HAP-1 (cell line): ENCODE data around the gene BORCS5.

Experiments used
- DNase-seq, 2 experiments: peaks; one replicate each; pipeline ENCODE4 v3.0.0-alpha.2; 2016 to 2020; ENCODE audit warnings: low spot score in 2 of 2
- H3K27me3 ChIP-seq: fragments of 250-450 bp; sonication (Bioruptor Pico); 2 replicates; pipeline ENCODE4 v1.5.1; 2020; ENCODE audit warnings: low read depth, mild to moderate bottlenecking, moderate library complexity
- H3K36me3 ChIP-seq: fragments of 250-450 bp; sonication (Bioruptor Pico); replicated peaks from 2 replicates; pipeline ENCODE4 v1.5.1; 2020; ENCODE audit warnings: mild to moderate bottlenecking
- H3K4me1 ChIP-seq: fragments of 250-450 bp; sonication (Bioruptor Pico); 2 replicates; pipeline ENCODE4 v1.5.1; 2020; ENCODE audit warnings: mild to moderate bottlenecking
- H3K4me3 ChIP-seq: fragments of 250-450 bp; sonication (Bioruptor Pico); 2 replicates; pipeline ENCODE4 v1.5.1; 2020; ENCODE audit warnings: mild to moderate bottlenecking, moderate library complexity
- H3K9me3 ChIP-seq: fragments of 250-450 bp; sonication (Bioruptor Pico); 2 replicates; pipeline ENCODE4 v1.5.1; 2020; ENCODE audit warnings: mild to moderate bottlenecking, moderate library complexity
- in situ Hi-C: fragments of 300-500 bp; cut with MboI; formaldehyde crosslinking; loops from 3 replicates; pipeline ENCODE4 v1.14.3; 2020; ENCODE audit warnings: low sequenced_read_pairs, inconsistent platforms, mixed read lengths

BORCS5 gene

GRCh38 chr12:12440784-12441428, 84.0 kb downstream of the BORCS5 start:
- no peak for DNase-seq
- Histone ChIP-seq H3K9me3 (no peaks in the 10 kb centered on the region), H3K27me3 (no peaks in the 10 kb centered on the region), H3K4me1 (peaks cover 6% of the 10 kb centered on the region; the same call in 1 of the 2 replicates), H3K36me3 (no peaks in the 10 kb centered on the region), H3K4me3 (no peak overlapping the region)
- in situ Hi-C loops: no loop called here

- H3K9me3 ChIP-seq: no peaks in the 10 kb centered on the region
- H3K36me3 ChIP-seq: no peaks in the 10 kb centered on the region
- in situ Hi-C loops: no loop called here
- H3K27me3 ChIP-seq: no peaks in the 10 kb centered on the region
- no peak overlapping the region for H3K4me3 ChIP-seq
- DNase-seq: no peak
- peaks cover 6% of the 10 kb centered on the region; the same call in 1 of the 2 replicates for H3K4me1 ChIP-seq
Measured at GRCh38 chr12:12441429-12441807, 84.5 kb downstream of the BORCS5 start.

- no peaks in the 10 kb centered on the region for H3K36me3 ChIP-seq
- peaks cover 6% of the 10 kb centered on the region; the same call in 1 of the 2 replicates for H3K4me1 ChIP-seq
- in situ Hi-C loops: no loop called here
- DNase-seq: no peak
- H3K27me3 ChIP-seq: no peaks in the 10 kb centered on the region
- H3K9me3 ChIP-seq: no peaks in the 10 kb centered on the region
- H3K4me3 ChIP-seq: no peak overlapping the region
Measured at GRCh38 chr12:12441843-12442461, 85.1 kb downstream of the BORCS5 start.

- DNase-seq: no peak
- no peaks in the 10 kb centered on the region for H3K9me3 ChIP-seq
- H3K4me1 ChIP-seq: peaks cover 6% of the 10 kb centered on the region; the same call in 1 of the 2 replicates
- no peaks in the 10 kb centered on the region for H3K36me3 ChIP-seq
- no peaks in the 10 kb centered on the region for H3K27me3 ChIP-seq
- H3K4me3 ChIP-seq: no peak overlapping the region
- in situ Hi-C loops: no loop called here
Measured at GRCh38 chr12:12442548-12443071, 85.7 kb downstream of the BORCS5 start.

GRCh38 chr12:12443431-12443878, 86.6 kb downstream of the BORCS5 start:
- Histone ChIP-seq H3K27me3 (no peaks in the 10 kb centered on the region), H3K36me3 (no peaks in the 10 kb centered on the region), H3K9me3 (no peaks in the 10 kb centered on the region), H3K4me3 (no peak overlapping the region), H3K4me1 (peaks cover 6% of the 10 kb centered on the region; the same call in 1 of the 2 replicates)
- in situ Hi-C loops: no loop called here
- DNase-seq: no peak

- Histone ChIP-seq H3K27me3 (no peaks in the 10 kb centered on the region), H3K9me3 (no peaks in the 10 kb centered on the region), H3K36me3 (no peaks in the 10 kb centered on the region), H3K4me3 (no peak overlapping the region), H3K4me1 (peaks cover 6% of the 10 kb centered on the region; the same call in 1 of the 2 replicates)
- no peak for DNase-seq
- in situ Hi-C loops: no loop called here
Measured at GRCh38 chr12:12445165-12445881, 88.4 kb downstream of the BORCS5 start.

- Histone ChIP-seq H3K4me1 (peaks cover 6% of the 10 kb centered on the region; the same call in 1 of the 2 replicates), H3K27me3 (no peaks in the 10 kb centered on the region), H3K9me3 (no peaks in the 10 kb centered on the region), H3K4me3 (no peak overlapping the region), H3K36me3 (no peaks in the 10 kb centered on the region)
- no peak for DNase-seq
- in situ Hi-C loops: no loop called here
Measured at GRCh38 chr12:12445882-12446181, 89.0 kb downstream of the BORCS5 start.

- no peak for DNase-seq
- Histone ChIP-seq H3K27me3 (no peaks in the 10 kb centered on the region), H3K9me3 (no peaks in the 10 kb centered on the region), H3K4me3 (no peak overlapping the region), H3K4me1 (peaks cover 6% of the 10 kb centered on the region; the same call in 1 of the 2 replicates), H3K36me3 (no peaks in the 10 kb centered on the region)
- in situ Hi-C loops: no loop called here
Measured at GRCh38 chr12:12446786-12447185, 89.9 kb downstream of the BORCS5 start.

- H3K9me3 ChIP-seq: no peaks in the 10 kb centered on the region
- in situ Hi-C loops: no loop called here
- no peak for DNase-seq
- H3K36me3 ChIP-seq: no peaks in the 10 kb centered on the region
- H3K4me3 ChIP-seq: no peak overlapping the region
- H3K4me1 ChIP-seq: peaks cover 4% of the 10 kb centered on the region; the same call in 1 of the 2 replicates
- H3K27me3 ChIP-seq: no peaks in the 10 kb centered on the region
Measured at GRCh38 chr12:12447236-12447635, 90.4 kb downstream of the BORCS5 start.

GRCh38 chr12:12447837-12448236, 91.0 kb downstream of the BORCS5 start:
- in situ Hi-C loops: no loop called here
- DNase-seq: no peak
- H3K9me3 ChIP-seq: no peaks in the 10 kb centered on the region
- H3K36me3 ChIP-seq: no peaks in the 10 kb centered on the region
- no peaks in the 10 kb centered on the region for H3K27me3 ChIP-seq
- no peaks in the 10 kb centered on the region for H3K4me1 ChIP-seq
- no peak overlapping the region for H3K4me3 ChIP-seq

- no peak for DNase-seq
- Histone ChIP-seq H3K9me3 (no peaks in the 10 kb centered on the region), H3K36me3 (no peaks in the 10 kb centered on the region), H3K4me1 (no peaks in the 10 kb centered on the region), H3K4me3 (no peak overlapping the region), H3K27me3 (no peaks in the 10 kb centered on the region)
- in situ Hi-C loops: no loop called here
Measured at GRCh38 chr12:12449533-12450025, 92.7 kb downstream of the BORCS5 start.

GRCh38 chr12:12450043-12450471, 93.2 kb downstream of the BORCS5 start:
- H3K36me3 ChIP-seq: no peaks in the 10 kb centered on the region
- H3K9me3 ChIP-seq: no peaks in the 10 kb centered on the region
- H3K4me3 ChIP-seq: no peak overlapping the region
- H3K27me3 ChIP-seq: no peaks in the 10 kb centered on the region
- in situ Hi-C loops: no loop called here
- no peaks in the 10 kb centered on the region for H3K4me1 ChIP-seq
- DNase-seq: no peak

GRCh38 chr12:12451098-12451497, 94.2 kb downstream of the BORCS5 start:
- no peak overlapping the region for H3K4me3 ChIP-seq
- no peaks in the 10 kb centered on the region for H3K27me3 ChIP-seq
- in situ Hi-C loops: no loop called here
- H3K9me3 ChIP-seq: no peaks in the 10 kb centered on the region
- H3K4me1 ChIP-seq: no peaks in the 10 kb centered on the region
- DNase-seq: no peak
- no peaks in the 10 kb centered on the region for H3K36me3 ChIP-seq
